DOHH2 (cell line): ENCODE results near the gene NAA60.

Source experiments
- EZH2phosphoT487 ChIP-seq: fragments of 200-600 bp; sonication (generic); IDR thresholded peaks from 2 replicates; pipeline ENCODE4 v1.6.1; 2017; ENCODE audit warnings: borderline replicate concordance, mild to moderate bottlenecking, antibody characterized with exemption, low read length, moderate library complexity, mixed read lengths
- TF ChIP-seq, protein P1 (sequence below): fragments of 200-600 bp; sonication (generic); IDR thresholded peaks from one replicate; pipeline ENCODE4 v1.5.1; 2014; ENCODE audit warnings: antibody characterized with exemption, mild to moderate bottlenecking, low read depth, low read length; ENCODE audit not compliant: poor library complexity, severe bottlenecking

DNA sequence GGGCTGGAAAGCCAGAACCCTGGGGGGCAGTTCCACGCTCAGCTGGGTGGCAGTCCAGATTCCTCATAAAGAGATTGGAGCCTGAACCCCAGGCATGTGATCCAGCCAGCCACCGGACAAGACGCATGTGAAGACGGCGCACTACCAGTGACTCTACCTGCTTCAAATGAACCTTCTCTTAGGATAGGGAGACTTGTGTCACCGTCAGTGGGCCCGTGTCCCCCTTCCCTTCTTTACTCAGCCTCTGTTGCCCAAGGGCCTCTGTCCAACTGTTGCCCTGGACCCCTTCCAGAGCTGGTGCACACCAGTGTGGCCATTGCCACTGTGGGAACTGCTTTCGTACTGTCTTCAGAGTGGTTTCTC, 75.5 kb downstream of the NAA60 start:
- TF ChIP-seq, protein P1, sequence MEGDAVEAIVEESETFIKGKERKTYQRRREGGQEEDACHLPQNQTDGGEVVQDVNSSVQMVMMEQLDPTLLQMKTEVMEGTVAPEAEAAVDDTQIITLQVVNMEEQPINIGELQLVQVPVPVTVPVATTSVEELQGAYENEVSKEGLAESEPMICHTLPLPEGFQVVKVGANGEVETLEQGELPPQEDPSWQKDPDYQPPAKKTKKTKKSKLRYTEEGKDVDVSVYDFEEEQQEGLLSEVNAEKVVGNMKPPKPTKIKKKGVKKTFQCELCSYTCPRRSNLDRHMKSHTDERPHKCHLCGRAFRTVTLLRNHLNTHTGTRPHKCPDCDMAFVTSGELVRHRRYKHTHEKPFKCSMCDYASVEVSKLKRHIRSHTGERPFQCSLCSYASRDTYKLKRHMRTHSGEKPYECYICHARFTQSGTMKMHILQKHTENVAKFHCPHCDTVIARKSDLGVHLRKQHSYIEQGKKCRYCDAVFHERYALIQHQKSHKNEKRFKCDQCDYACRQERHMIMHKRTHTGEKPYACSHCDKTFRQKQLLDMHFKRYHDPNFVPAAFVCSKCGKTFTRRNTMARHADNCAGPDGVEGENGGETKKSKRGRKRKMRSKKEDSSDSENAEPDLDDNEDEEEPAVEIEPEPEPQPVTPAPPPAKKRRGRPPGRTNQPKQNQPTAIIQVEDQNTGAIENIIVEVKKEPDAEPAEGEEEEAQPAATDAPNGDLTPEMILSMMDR: no peak
- no peak for TF ChIP-seq EZH2phosphoT487
